Esophagus muscularis mucosa (tissue), 4 donors: ENCODE results near the gene BMP4.

ENCODE experiments used
- CTCF ChIP-seq, 3 experiments: fragments of 200-600 bp in 2 of 3; fragments of 450-650 bp in 1 of 3; sonication (generic) in 2 of 3; IDR thresholded peaks; one replicate each; pipeline ENCODE4 v1.5.1; 2017 to 2019; ENCODE audit warnings: antibody characterized with exemption in 3 of 3, mild to moderate bottlenecking in 2 of 3, moderate library complexity in 1 of 3
- EP300 ChIP-seq: sonication (generic); formaldehyde crosslinking; IDR thresholded peaks from one replicate; pipeline ENCODE4 v1.6.1; 2017; ENCODE audit warnings: antibody characterized with exemption
- POLR2A ChIP-seq: fragments of 450-650 bp; IDR thresholded peaks from one replicate; pipeline ENCODE4 v1.6.1; 2017; ENCODE audit warnings: antibody characterized with exemption, moderate library complexity, mild to moderate bottlenecking, low read depth
- POLR2AphosphoS5 ChIP-seq, 2 donors: sonication (generic); formaldehyde crosslinking; IDR thresholded peaks; one replicate each; pipeline ENCODE4 v1.6.1; 2017; ENCODE audit warnings: antibody characterized with exemption in 2 of 2

GRCh38 chr14:53951243-53951626, 5.4 kb downstream of the BMP4 start:
- TF ChIP-seq POLR2A (no peak), CTCF (IDR thresholded peaks at IDR 0.05) (no peak), POLR2AphosphoS5 (IDR thresholded peaks at IDR 0.05) (no peak), EP300 (no peak)
